ENCODE results near the gene CARD19.
"Not testable (repeated sequence)": the region's sequence is repeated elsewhere in the genome, so short reads cannot be mapped to it uniquely, and the experiment has no call there.

CARD19 gene

DNA sequence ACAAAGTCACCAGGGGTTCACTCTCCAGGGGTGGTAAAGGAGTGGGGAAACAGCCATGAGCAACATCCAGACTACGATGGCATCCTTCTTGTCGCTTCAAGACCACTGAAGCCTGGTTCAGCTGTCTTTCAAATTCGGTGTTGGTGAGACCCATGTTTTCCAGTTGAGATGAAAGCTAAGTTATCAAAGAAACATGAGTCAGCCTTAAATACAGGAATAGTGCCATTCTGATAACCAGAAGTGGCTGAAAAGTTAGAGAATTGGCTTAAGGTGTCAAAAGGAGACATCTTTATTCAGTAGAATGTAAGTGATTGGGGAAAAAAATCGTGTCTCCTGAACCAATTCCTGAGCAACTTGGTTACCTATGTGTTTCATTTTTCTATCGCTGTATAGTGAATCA, 7.0 kb upstream of the CARD19 start:
- DNase-seq (ENCODE audit: low read depth), result no peak

- no peak for DNase-seq (ENCODE audit: low read depth)
Observed at GRCh38 chr9:93089481-93089991, 6.5 kb upstream of the CARD19 start.

- no peak for DNase-seq (ENCODE audit: low read depth)
Observed at GRCh38 chr9:93090091-93090655, 5.8 kb upstream of the CARD19 start.

GRCh38 chr9:93091056-93091452, 5.0 kb upstream of the CARD19 start:
- no peak for DNase-seq (ENCODE audit: low read depth)

GRCh38 chr9:93091453-93092081, 4.5 kb upstream of the CARD19 start:
- no peak for DNase-seq (ENCODE audit: low read depth)

- DNase-seq (ENCODE audit: low read depth), result no peak
Observed at GRCh38 chr9:93092251-93092991, 3.6 kb upstream of the CARD19 start.

GRCh38 chr9:93093127-93093876, 2.7 kb upstream of the CARD19 start:
- DNase-seq (ENCODE audit: low read depth), result no peak

- DNase-seq (ENCODE audit: low read depth), result no peak
Observed at GRCh38 chr9:93093877-93094657, 1.9 kb upstream of the CARD19 start.

DNA sequence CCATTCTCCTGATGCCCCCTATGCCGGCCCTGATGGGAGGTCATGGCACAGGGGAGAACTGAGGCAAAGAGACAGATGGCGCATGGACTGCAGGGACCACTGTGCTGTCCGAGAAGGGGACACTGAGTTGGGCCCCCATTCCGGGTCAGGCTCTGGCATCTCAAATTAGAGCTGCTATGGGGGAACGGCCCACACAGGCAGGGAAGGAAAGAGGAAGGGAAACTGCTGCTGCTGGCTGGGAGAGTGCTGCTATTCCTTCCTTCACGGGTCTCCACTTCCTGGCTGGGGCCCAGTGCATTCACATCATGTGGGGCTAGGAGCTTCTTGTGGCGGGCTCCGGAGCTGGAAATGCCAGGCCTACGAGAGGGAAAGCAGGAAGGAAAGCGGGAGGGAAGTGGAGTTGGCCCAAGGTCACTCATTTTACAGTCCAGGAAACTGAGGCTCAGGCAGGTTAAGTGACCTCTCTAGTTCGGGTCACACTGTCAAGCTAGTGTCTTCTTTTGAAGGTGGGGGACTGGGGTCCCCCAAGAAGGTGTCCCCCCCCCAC, 1.3 kb upstream of the CARD19 start:
- DNase-seq (ENCODE audit: low read depth), result no peak

GRCh38 chr9:93095205-93096130, 549 bp upstream of the CARD19 start:
- DNase-seq (ENCODE audit: low read depth), result peak; percentile 100

GRCh38 chr9:93096811-93097382, 880 bp downstream of the CARD19 start:
- DNase-seq (ENCODE audit: low read depth), result no peak

- no peak for DNase-seq (ENCODE audit: low read depth)
Observed at GRCh38 chr9:93097511-93098201, 1.6 kb downstream of the CARD19 start.

GRCh38 chr9:93098236-93098946, 2.4 kb downstream of the CARD19 start:
- no peak for DNase-seq (ENCODE audit: low read depth)

DNA sequence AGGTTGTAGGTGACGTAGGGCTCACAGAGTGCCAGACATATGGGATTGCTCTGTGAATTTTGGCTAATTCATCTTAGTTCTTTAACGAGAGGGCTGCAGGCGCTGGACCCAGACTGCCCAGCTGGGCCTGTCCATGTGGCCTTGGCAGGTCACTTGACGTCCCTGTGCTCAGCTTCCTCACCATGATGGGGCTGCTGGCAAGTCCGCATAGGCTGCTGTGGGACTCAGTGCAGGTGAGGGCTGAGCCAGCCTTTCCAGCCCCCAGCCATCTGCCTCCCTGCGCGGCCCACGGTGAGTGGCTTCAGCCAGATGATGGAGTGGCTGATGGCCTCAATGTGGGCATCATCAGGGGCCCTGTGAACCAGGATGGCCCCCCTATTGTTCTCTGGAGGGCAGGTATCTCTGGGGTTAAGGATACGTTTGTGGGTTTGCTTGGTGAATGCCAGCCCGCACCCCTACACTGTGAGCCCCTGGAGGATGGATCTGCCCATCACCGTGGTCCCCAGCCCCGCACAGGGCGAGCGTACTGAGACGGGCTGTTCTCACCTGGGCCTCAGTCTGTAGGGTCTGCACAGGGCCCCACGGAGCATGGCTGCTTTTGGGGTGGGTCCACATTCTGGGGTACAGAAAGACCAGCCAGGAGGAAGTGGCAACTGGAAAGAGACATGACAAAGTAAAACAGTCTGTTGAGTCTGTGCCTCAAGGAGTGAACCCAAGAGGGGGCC, 3.7 kb downstream of the CARD19 start:
- DNase-seq (ENCODE audit: low read depth), result no peak

GRCh38 chr9:93100276-93100636, 4.2 kb downstream of the CARD19 start:
- DNase-seq (ENCODE audit: low read depth), result no peak

GRCh38 chr9:93101086-93101485, 5.1 kb downstream of the CARD19 start:
- not testable (repeated sequence) for DNase-seq (ENCODE audit: low read depth)

DNA sequence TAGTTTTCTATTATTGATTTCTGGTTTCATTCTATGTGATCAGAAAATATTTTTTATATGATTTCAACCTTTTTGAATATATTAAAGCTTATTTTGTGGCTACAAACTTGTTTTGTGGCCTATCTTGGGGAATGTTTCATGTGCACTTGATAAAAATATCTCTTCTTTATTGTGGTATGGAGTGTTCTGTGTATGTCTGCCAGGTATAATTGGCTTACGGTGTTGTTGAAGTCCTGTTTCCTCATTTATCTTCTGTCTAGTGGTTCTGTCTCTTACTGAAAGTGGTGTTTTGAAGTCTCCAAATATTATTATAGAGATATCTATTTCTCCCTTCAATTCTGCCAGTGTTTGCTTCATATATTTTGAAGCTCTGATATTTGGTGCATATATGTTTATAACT, 9.6 kb downstream of the CARD19 start:
- no peak for DNase-seq (ENCODE audit: low read depth)
